Keratinocyte (primary cell): ENCODE results near the gene PID1. TPM values are rescaled to one million over a fixed set of nuclear protein-coding genes. Genes with fewer than 3 reads are reported as not detected.
"Not testable (repeated sequence)": the region's sequence is repeated elsewhere in the genome, so short reads cannot be mapped to it uniquely, and the experiment has no call there.

Experiments
- DNase-seq: peaks from one replicate; pipeline ENCODE4 v3.0.0-alpha.2; 2011; ENCODE audit warnings: low read depth, missing footprints, low spot score
- FAIRE-seq: peaks from 2 replicates; lab custom pipeline; 2011; peaks lifted over from hg19 to GRCh38; lab: Jason Lieb, UNC
- H2AFZ ChIP-seq: 2 replicates; pipeline ENCODE4 v1.6.0; 2012; ENCODE audit warnings: low read length, control low read depth, inconsistent platforms; ENCODE audit not compliant: control insufficient read depth
- H3K27ac ChIP-seq: 2 replicates; pipeline ENCODE4 v1.5.1; 2011; ENCODE audit warnings: low read length; ENCODE audit not compliant: control insufficient read depth, insufficient read depth
- H3K27me3 ChIP-seq: 3 replicates; pipeline ENCODE4 v1.6.0; 2011; ENCODE audit warnings: low read length; ENCODE audit not compliant: control insufficient read depth, insufficient read depth; ENCODE audit errors: extremely low read depth
- H3K36me3 ChIP-seq, 2 experiments: 2 replicates in 1 of 2; 3 replicates in 1 of 2; pipeline ENCODE4 v1.5.1; 2011; ENCODE audit warnings: low read length in 2 of 2, mild to moderate bottlenecking in 1 of 2; ENCODE audit not compliant: control insufficient read depth in 2 of 2, insufficient read depth in 2 of 2; ENCODE audit errors: extremely low read depth in 1 of 2
- H3K4me1 ChIP-seq: 3 replicates; pipeline ENCODE4 v1.5.1; 2011; ENCODE audit warnings: low read length; ENCODE audit not compliant: control insufficient read depth, insufficient read depth; ENCODE audit errors: extremely low read depth
- H3K4me2 ChIP-seq: 3 replicates; pipeline ENCODE4 v1.6.0; 2011; ENCODE audit warnings: low read depth, low read length; ENCODE audit not compliant: control insufficient read depth, insufficient read depth; ENCODE audit errors: extremely low read depth
- H3K4me3 ChIP-seq, 3 experiments: fragments of 200-600 bp in 1 of 3; sonication (generic) in 1 of 3; 2 replicates in 2 of 3; 3 replicates in 1 of 3; pipeline ENCODE4 v1.5.1; 2011 to 2016; ENCODE audit warnings: low read length in 3 of 3, mild to moderate bottlenecking in 3 of 3, control low read depth in 2 of 3, inconsistent platforms in 1 of 3, low read depth in 1 of 3, mixed read lengths in 1 of 3, mixed run types in 1 of 3, moderate library complexity in 1 of 3; ENCODE audit not compliant: control insufficient read depth in 2 of 3, insufficient read depth in 2 of 3; ENCODE audit errors: extremely low read depth in 1 of 3
- H3K79me2 ChIP-seq: 2 replicates; pipeline ENCODE4 v1.6.0; 2012; ENCODE audit warnings: low read length; ENCODE audit not compliant: control insufficient read depth, insufficient read depth
- H3K9ac ChIP-seq: 3 replicates; pipeline ENCODE4 v1.6.0; 2011; ENCODE audit warnings: low read length; ENCODE audit not compliant: control insufficient read depth, insufficient read depth; ENCODE audit errors: extremely low read depth
- H3K9me1 ChIP-seq: 3 replicates; pipeline ENCODE4 v1.6.0; 2011; ENCODE audit warnings: low read length; ENCODE audit not compliant: control insufficient read depth, insufficient read depth; ENCODE audit errors: extremely low read depth
- H3K9me3 ChIP-seq: 2 replicates; pipeline ENCODE4 v1.5.1; 2012; ENCODE audit warnings: low read depth, low read length; ENCODE audit not compliant: control insufficient read depth
- H4K20me1 ChIP-seq: 3 replicates; pipeline ENCODE4 v1.6.0; 2011; ENCODE audit warnings: low read length; ENCODE audit not compliant: control insufficient read depth, insufficient read depth; ENCODE audit errors: extremely low read depth
- CTCF ChIP-seq, 3 experiments: IDR thresholded peaks in 1 of 3; conservative IDR thresholded peaks in 1 of 3; optimal IDR thresholded peaks in 1 of 3; 2 replicates in 2 of 3; 3 replicates in 1 of 3; pipeline versions ENCODE3 to v1.5.1; 2011; ENCODE audit warnings: low read length in 3 of 3, mild to moderate bottlenecking in 3 of 3, moderate library complexity in 2 of 3, control low read depth in 1 of 3, inconsistent platforms in 1 of 3; ENCODE audit not compliant: insufficient read depth in 2 of 3; ENCODE audit errors: extremely low read depth in 1 of 3
- EZH2 ChIP-seq: IDR thresholded peaks from one replicate; pipeline ENCODE4 v1.6.1; 2012; ENCODE audit warnings: inconsistent platforms, mild to moderate bottlenecking, low read length, moderate library complexity
- dilution Hi-C: fragments of 300-500 bp; cut with MboI; formaldehyde crosslinking; loops from one replicate; pipeline ENCODE4 v1.7.0; 2020; ENCODE audit warnings: low sequenced_read_pairs; ENCODE audit not compliant: extremely low pct_ligation_motif_present
- polyA plus RNA-seq, 5 experiments: library from polyadenylated mRNA; depleted of rRNA in 3 of 5; stranded (reverse) in 3 of 5; stranded (forward) in 1 of 5; unstranded in 1 of 5; fragments of >200 nt; gene quantifications; 1 replicate in 1 of 5; 2 replicates in 3 of 5; 3 replicates in 1 of 5; pipeline versions ENCODE4 v1.2.1 to v1.2.3, GENCODE V29; 2011 to 2012; ENCODE audit warnings: missing spikeins in 2 of 5, low read depth in 1 of 5, low replicate concordance in 1 of 5

Gene PID1
- polyA plus RNA-seq, 1 donor (not counting 4 experiments of a cell fraction or from before 2014, with no cell fraction given): 5.4 TPM

GRCh38 chr2:229191413-229191812, 79.7 kb downstream of the PID1 start:
- FAIRE-seq: no peak
- dilution Hi-C loops: no loop called here
- Histone ChIP-seq H3K4me2 (no peak overlapping the region), H3K4me1 (no peaks in the 10 kb centered on the region), H3K9ac (no peak overlapping the region), H4K20me1 (no peaks in the 10 kb centered on the region), H3K36me3 (no peaks in the 10 kb centered on the region), H3K27ac (no peak overlapping the region), H2AFZ (no peak overlapping the region), H3K27me3 (no peaks in the 10 kb centered on the region), H3K9me3 (no peaks in the 10 kb centered on the region), H3K9me1 (no peaks in the 10 kb centered on the region), H3K4me3 (no peak overlapping the region), H3K79me2 (no peaks in the 10 kb centered on the region)
- TF ChIP-seq EZH2 (no peak), CTCF (optimal IDR thresholded peaks at IDR 0.05 in 1 of 3, IDR thresholded peaks at IDR 0.05 in 1 of 3, conservative IDR thresholded peaks at IDR 0.05 in 1 of 3; ENCODE audit: extremely low read depth in 1 of 3, insufficient read depth in 2 of 3, low read length in 3 of 3) (no peak)
- no peak for DNase-seq

GRCh38 chr2:229187123-229187522, 84.0 kb downstream of the PID1 start:
- H3K27ac ChIP-seq, H3K9ac ChIP-seq, H3K4me3 ChIP-seq, H2AFZ ChIP-seq, H3K9me1 ChIP-seq, DNase-seq, FAIRE-seq, H4K20me1 ChIP-seq, H3K79me2 ChIP-seq, dilution Hi-C loops, H3K9me3 ChIP-seq, H3K36me3 ChIP-seq, H3K27me3 ChIP-seq, H3K4me2 ChIP-seq, H3K4me1 ChIP-seq: not testable (repeated sequence)

GRCh38 chr2:229181641-229182040, 89.4 kb downstream of the PID1 start:
- Histone ChIP-seq H3K27me3 (no peaks in the 10 kb centered on the region), H3K4me1 (no peaks in the 10 kb centered on the region), H3K36me3 (no peaks in the 10 kb centered on the region), H3K9me3 (no peaks in the 10 kb centered on the region), H3K9ac (no peak overlapping the region), H3K4me3 (no peak overlapping the region), H3K27ac (no peak overlapping the region), H4K20me1 (no peaks in the 10 kb centered on the region), H3K9me1 (no peaks in the 10 kb centered on the region), H3K4me2 (no peak overlapping the region), H3K79me2 (no peaks in the 10 kb centered on the region), H2AFZ (no peak overlapping the region)
- DNase-seq (no peak), FAIRE-seq (no peak)
- dilution Hi-C loops: no loop called here
- TF ChIP-seq EZH2: no peak
- no peak for TF ChIP-seq CTCF (optimal IDR thresholded peaks at IDR 0.05 in 1 of 3, IDR thresholded peaks at IDR 0.05 in 1 of 3, conservative IDR thresholded peaks at IDR 0.05 in 1 of 3; ENCODE audit: extremely low read depth in 1 of 3, insufficient read depth in 2 of 3, low read length in 3 of 3)
